SK-N-SH treated with all-trans-retinoic acid at 6 μM for 48 hours (cell line): ENCODE data around the gene TTC39B.

Experiments used
- ATAC-seq: fragments of 200-7000 bp; cut with Tn5 transposase; 3 replicates; pipeline ENCODE4 v1.9.1; 2020; ENCODE audit warnings: mild to moderate bottlenecking, moderate library complexity
- ARNTL ChIP-seq: fragments of 450-650 bp; formaldehyde crosslinking; IDR thresholded peaks from 2 replicates; pipeline ENCODE4 v1.5.0; 2020; ENCODE audit warnings: low read depth, mild to moderate bottlenecking, moderate library complexity, borderline replicate concordance
- BACH2 ChIP-seq: fragments of 250-450 bp; sonication (Bioruptor Pico); IDR thresholded peaks from 2 replicates; pipeline ENCODE4 v1.9.0; 2021; ENCODE audit warnings: mild to moderate bottlenecking, borderline replicate concordance
- CREB5 ChIP-seq: fragments of 250-450 bp; sonication (Bioruptor Pico); IDR thresholded peaks from 2 replicates; pipeline ENCODE4 v1.5.1; 2020; ENCODE audit warnings: low read depth, mild to moderate bottlenecking, moderate library complexity
- CSRNP3 ChIP-seq: fragments of 250-450 bp; sonication (Bioruptor Pico); IDR thresholded peaks from 2 replicates; pipeline ENCODE4 v1.5.1; 2021; ENCODE audit warnings: mild to moderate bottlenecking, moderate library complexity
- ESRRG ChIP-seq: fragments of 250-450 bp; sonication (Bioruptor Pico); IDR thresholded peaks from 2 replicates; pipeline ENCODE4 v1.6.1; 2021; ENCODE audit warnings: mild to moderate bottlenecking
- GLIS3 ChIP-seq: fragments of 250-450 bp; sonication (Bioruptor Pico); IDR thresholded peaks from 2 replicates; pipeline ENCODE4 v1.5.0; 2020; ENCODE audit warnings: mild to moderate bottlenecking, moderate library complexity
- ISL1 ChIP-seq: fragments of 250-450 bp; sonication (Bioruptor Pico); IDR thresholded peaks from 2 replicates; pipeline ENCODE4 v2.1.2; 2022; ENCODE audit warnings: mild to moderate bottlenecking, moderate library complexity
- OSR1 ChIP-seq: fragments of 250-450 bp; sonication (Bioruptor Pico); IDR thresholded peaks from 2 replicates; pipeline ENCODE4 v1.8.0; 2022; ENCODE audit warnings: moderate library complexity, mild to moderate bottlenecking, inconsistent platforms
- PATZ1 ChIP-seq: fragments of 250-450 bp; sonication (Bioruptor Pico); IDR thresholded peaks from 2 replicates; pipeline ENCODE4 v1.8.0; 2020; ENCODE audit warnings: mild to moderate bottlenecking, moderate library complexity, borderline replicate concordance
- POU6F1 ChIP-seq: fragments of 250-450 bp; sonication (Bioruptor Pico); IDR thresholded peaks from 2 replicates; pipeline ENCODE4 v1.8.0; 2021; ENCODE audit warnings: low read depth, mild to moderate bottlenecking, moderate library complexity, borderline replicate concordance
- PPARA ChIP-seq: fragments of 250-450 bp; sonication (Bioruptor Pico); IDR thresholded peaks from 2 replicates; pipeline ENCODE4 v1.5.0; 2020; ENCODE audit warnings: mild to moderate bottlenecking, borderline replicate concordance
- RARB ChIP-seq: fragments of 250-450 bp; sonication (Bioruptor Pico); IDR thresholded peaks from 2 replicates; pipeline ENCODE4 v1.8.0; 2021; ENCODE audit warnings: mild to moderate bottlenecking, moderate library complexity
- SNAI2 ChIP-seq: fragments of 250-450 bp; sonication (Bioruptor Pico); IDR thresholded peaks from 2 replicates; pipeline ENCODE4 v1.5.0; 2020; ENCODE audit warnings: mild to moderate bottlenecking, moderate library complexity
- TCF4 ChIP-seq: fragments of 250-450 bp; sonication (Bioruptor Pico); IDR thresholded peaks from 2 replicates; pipeline ENCODE4 v1.8.0; 2021; ENCODE audit warnings: mild to moderate bottlenecking, moderate library complexity, borderline replicate concordance
- TOX ChIP-seq: fragments of 250-450 bp; sonication (Bioruptor Pico); IDR thresholded peaks from 2 replicates; pipeline ENCODE4 v1.8.0; 2021; ENCODE audit warnings: mild to moderate bottlenecking, moderate library complexity, borderline replicate concordance
- TSHZ2 ChIP-seq: fragments of 250-450 bp; sonication (Bioruptor Pico); IDR thresholded peaks from 2 replicates; pipeline ENCODE4 v1.5.0; 2020; ENCODE audit warnings: mild to moderate bottlenecking, moderate library complexity
- ZC3H10 ChIP-seq: fragments of 250-450 bp; sonication (Bioruptor Pico); IDR thresholded peaks from 2 replicates; pipeline ENCODE4 v1.5.1; 2021; ENCODE audit warnings: mild to moderate bottlenecking, moderate library complexity
- ZFP3 ChIP-seq: fragments of 250-450 bp; sonication (Bioruptor Pico); IDR thresholded peaks from 2 replicates; pipeline ENCODE4 v1.5.0; 2020; ENCODE audit warnings: mild to moderate bottlenecking, moderate library complexity
- ZFP30 ChIP-seq: fragments of 450-650 bp; formaldehyde crosslinking; IDR thresholded peaks from 2 replicates; pipeline ENCODE4 v1.5.0; 2022; ENCODE audit warnings: mild to moderate bottlenecking, moderate library complexity
- ZNF565 ChIP-seq: fragments of 450-650 bp; formaldehyde crosslinking; conservative IDR thresholded peaks from 2 replicates; pipeline ENCODE4 v1.5.0; 2020; ENCODE audit warnings: low read depth, mild to moderate bottlenecking, moderate library complexity
- ZNF70 ChIP-seq: fragments of 450-650 bp; formaldehyde crosslinking; IDR thresholded peaks from 2 replicates; pipeline ENCODE4 v1.5.0; 2020; ENCODE audit warnings: mild to moderate bottlenecking, moderate library complexity
- ZNF8 ChIP-seq: fragments of 450-650 bp; formaldehyde crosslinking; IDR thresholded peaks from 2 replicates; pipeline ENCODE4 v1.5.0; 2020; ENCODE audit warnings: mild to moderate bottlenecking, moderate library complexity

Gene TTC39B

GRCh38 chr9:15187589-15187988 lies 119.4 kb downstream of the TTC39B start:
- no peak for ATAC-seq
- TF ChIP-seq CREB5 (CRISPR knock-in tag) (no peak), ESRRG (CRISPR knock-in tag) (no peak), ARNTL (CRISPR knock-in tag) (no peak), ZNF565 (CRISPR knock-in tag) (no peak), TOX (CRISPR knock-in tag) (no peak), PPARA (no peak), ZC3H10 (no peak), ZNF8 (CRISPR knock-in tag) (no peak), BACH2 (CRISPR knock-in tag) (no peak), ZFP3 (CRISPR knock-in tag) (no peak), TCF4 (CRISPR knock-in tag) (no peak), OSR1 (no peak), ZNF70 (CRISPR knock-in tag) (no peak), GLIS3 (CRISPR knock-in tag) (no peak), ISL1 (CRISPR knock-in tag) (no peak; the same call in 1 of the 2 replicates), POU6F1 (CRISPR knock-in tag) (no peak), RARB (no peak), SNAI2 (CRISPR knock-in tag) (no peak), ZFP30 (CRISPR knock-in tag) (no peak), PATZ1 (no peak)

- no peak for ATAC-seq
- TF ChIP-seq TOX (CRISPR knock-in tag) (no peak), CSRNP3 (CRISPR knock-in tag) (peak; percentile 67; the same call in 1 of the 2 replicates), ESRRG (CRISPR knock-in tag) (no peak), TSHZ2 (CRISPR knock-in tag) (peak; percentile 52; the same call in 1 of the 2 replicates), BACH2 (CRISPR knock-in tag) (0 out of 2 replicates have a peak, but pooled peaks have one; percentile 19), ZFP30 (CRISPR knock-in tag) (no peak), GLIS3 (CRISPR knock-in tag) (no peak), ISL1 (CRISPR knock-in tag) (peak; percentile 27; the same call in 1 of the 2 replicates), TCF4 (CRISPR knock-in tag) (peak; percentile 96), PATZ1 (no peak)
- TF ChIP-seq, all 23 proteins: peak for 5
Observed at GRCh38 chr9:15182730-15183129, 124.3 kb downstream of the TTC39B start.
